ENCODE results near the gene CD93. TPM values are rescaled to one million over a fixed set of nuclear protein-coding genes. Genes with fewer than 3 reads are reported as not detected.
A peak's percentile ranks its signal among the peaks of the same experiment; 100 is the strongest.

CD93 gene
- total and polyA plus RNA-seq, 11 donors: 9.2 to 110 (median 45.7) TPM

DNA sequence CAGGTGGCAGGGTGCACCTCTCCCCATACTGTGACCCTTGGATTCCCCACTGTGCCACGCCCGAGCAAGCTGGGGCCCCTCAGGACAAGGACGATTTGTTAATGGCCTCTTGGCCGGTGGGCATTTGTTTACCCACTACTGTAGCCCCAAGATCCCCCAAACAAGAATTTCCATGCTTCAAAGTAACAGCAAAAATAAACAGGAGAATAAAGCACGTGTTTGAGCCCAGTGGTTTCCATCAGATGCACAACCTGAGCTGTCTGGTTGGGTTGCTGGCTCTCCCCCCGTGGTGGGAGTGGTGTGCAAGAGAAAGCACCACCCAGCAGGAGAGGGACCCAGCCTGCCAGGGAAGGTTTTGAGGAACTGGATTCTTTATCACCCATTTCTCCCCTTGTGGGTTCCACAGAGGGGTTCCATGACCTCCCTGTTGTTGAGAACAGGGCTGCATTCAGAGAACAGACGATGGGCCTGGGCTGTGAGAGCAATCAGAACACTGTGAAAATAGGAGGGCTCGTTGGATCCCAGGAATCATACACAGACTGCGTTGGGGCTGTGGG lies 4.8 kb downstream of the CD93 start:
- TF ChIP-seq POLR2A (IDR thresholded peaks at IDR 0.05): no peak
- TF ChIP-seq, protein P1, sequence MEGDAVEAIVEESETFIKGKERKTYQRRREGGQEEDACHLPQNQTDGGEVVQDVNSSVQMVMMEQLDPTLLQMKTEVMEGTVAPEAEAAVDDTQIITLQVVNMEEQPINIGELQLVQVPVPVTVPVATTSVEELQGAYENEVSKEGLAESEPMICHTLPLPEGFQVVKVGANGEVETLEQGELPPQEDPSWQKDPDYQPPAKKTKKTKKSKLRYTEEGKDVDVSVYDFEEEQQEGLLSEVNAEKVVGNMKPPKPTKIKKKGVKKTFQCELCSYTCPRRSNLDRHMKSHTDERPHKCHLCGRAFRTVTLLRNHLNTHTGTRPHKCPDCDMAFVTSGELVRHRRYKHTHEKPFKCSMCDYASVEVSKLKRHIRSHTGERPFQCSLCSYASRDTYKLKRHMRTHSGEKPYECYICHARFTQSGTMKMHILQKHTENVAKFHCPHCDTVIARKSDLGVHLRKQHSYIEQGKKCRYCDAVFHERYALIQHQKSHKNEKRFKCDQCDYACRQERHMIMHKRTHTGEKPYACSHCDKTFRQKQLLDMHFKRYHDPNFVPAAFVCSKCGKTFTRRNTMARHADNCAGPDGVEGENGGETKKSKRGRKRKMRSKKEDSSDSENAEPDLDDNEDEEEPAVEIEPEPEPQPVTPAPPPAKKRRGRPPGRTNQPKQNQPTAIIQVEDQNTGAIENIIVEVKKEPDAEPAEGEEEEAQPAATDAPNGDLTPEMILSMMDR (IDR thresholded peaks at IDR 0.05): no peak
- H3K36me3 ChIP-seq: peaks cover 0 to 24% (median 0%) of the 10 kb centered on the region in 9 donors
- no peaks in the 10 kb centered on the region for H3K9me3 ChIP-seq
- no peak for ATAC-seq
- H3K4me3 ChIP-seq: peak overlapping the region in 10 of 12 donors; percentile 27 to 70 (median 63)
- H3K27ac ChIP-seq: peak overlapping the region in 10 of 12 donors; percentile 85 to 99 (median 98)
- intact Hi-C loops (cut with DNase I): loop anchor here in 2 of 10 donors (5.0 to 10.0 kb wide), 3 partner anchors 53 to 121 kb away; no protein-coding TSS in a partner anchor
- H3K27me3 ChIP-seq: no peaks in the 10 kb centered on the region
- 63 to 81% (median 68%) methylated on average over 9 of the region's 9 CpGs for WGBS, 4 donors
- DNase-seq: no peak
- peaks cover 0 to 64% (median 28%) of the 10 kb centered on the region in 12 donors for H3K4me1 ChIP-seq

DNA sequence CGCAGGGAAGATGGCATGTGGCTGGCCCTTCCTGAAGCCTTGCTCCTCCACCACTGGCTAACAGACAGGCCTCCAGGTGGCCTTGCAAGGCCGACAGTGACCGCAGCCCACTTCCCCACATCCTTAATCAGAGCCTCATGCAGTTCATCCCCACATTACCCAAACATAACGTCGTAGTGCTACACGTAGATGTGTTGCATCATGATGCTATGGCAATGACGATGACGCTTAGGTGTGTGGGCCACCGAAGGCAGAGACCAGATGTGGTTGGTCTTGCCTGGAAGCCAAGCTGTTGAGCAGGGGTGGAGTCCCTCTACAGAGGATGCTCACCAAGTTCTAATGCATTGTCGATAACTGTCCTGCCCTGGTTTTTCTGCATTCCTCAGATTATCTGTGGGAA lies 5.6 kb downstream of the CD93 start:
- intact Hi-C loops (cut with DNase I): loop anchor here in 2 of 10 donors (5.0 to 10.0 kb wide), 3 partner anchors 54 to 122 kb away; no protein-coding TSS in a partner anchor
- 63 to 84% (median 69%) methylated on average over 10 of the region's 10 CpGs for WGBS, 4 donors
- Histone ChIP-seq H3K9me3 (no peaks in the 10 kb centered on the region), H3K27me3 (no peaks in the 10 kb centered on the region), H3K4me1 (peaks cover 0 to 56% (median 24%) of the 10 kb centered on the region in 12 donors), H3K36me3 (peaks cover 0 to 24% (median 0%) of the 10 kb centered on the region in 9 donors), H3K4me3 (peak overlapping the region in 3 of 12 donors; percentile 9 to 61 (median 24)), H3K27ac (peak overlapping the region in 9 of 12 donors; percentile 1 to 99 (median 94))
- ATAC-seq (no peak), DNase-seq (no peak)
- TF ChIP-seq, protein P1 (IDR thresholded peaks at IDR 0.05): no peak
- no peak for TF ChIP-seq POLR2A (IDR thresholded peaks at IDR 0.05)

DNA sequence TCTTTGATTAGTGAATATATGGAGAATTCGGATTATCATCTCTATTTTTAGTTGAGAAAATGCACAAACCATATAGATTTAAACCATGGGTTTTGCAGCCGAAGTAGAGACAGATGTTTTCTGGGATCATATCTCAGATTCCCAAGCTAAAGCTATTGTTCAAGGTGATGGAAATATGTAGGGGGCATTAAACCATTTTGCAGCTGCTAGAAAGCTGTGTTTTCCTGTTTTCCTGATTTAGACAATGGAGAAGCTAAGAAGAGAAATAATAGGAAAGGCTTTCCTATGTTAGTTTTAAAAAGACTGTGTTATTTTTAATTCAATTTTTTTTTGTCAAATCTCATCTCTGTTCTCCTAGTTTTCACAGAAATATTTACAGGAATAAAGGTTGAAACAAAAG lies 6.2 kb downstream of the CD93 start:
- H3K4me3 ChIP-seq: peak overlapping the region in 3 of 12 donors; percentile 9 to 61 (median 24)
- DNase-seq (no peak), ATAC-seq (no peak)
- peak overlapping the region in 7 of 12 donors; percentile 5 to 99 (median 41) for H3K27ac ChIP-seq
- 48 to 68% (median 57%) methylated on average over 2 of the region's 2 CpGs for WGBS, 4 donors
- intact Hi-C loops (cut with DNase I): loop anchor here in 2 of 10 donors (5.0 to 10.0 kb wide), 3 partner anchors 55 to 122 kb away; no protein-coding TSS in a partner anchor
- H3K4me1 ChIP-seq: peaks cover 0 to 50% (median 24%) of the 10 kb centered on the region in 12 donors
- H3K27me3 ChIP-seq: no peaks in the 10 kb centered on the region
- TF ChIP-seq, protein P1 (IDR thresholded peaks at IDR 0.05): no peak
- no peak for TF ChIP-seq POLR2A (IDR thresholded peaks at IDR 0.05)
- peaks cover 0 to 24% (median 0%) of the 10 kb centered on the region in 9 donors for H3K36me3 ChIP-seq
- H3K9me3 ChIP-seq: no peaks in the 10 kb centered on the region

DNA sequence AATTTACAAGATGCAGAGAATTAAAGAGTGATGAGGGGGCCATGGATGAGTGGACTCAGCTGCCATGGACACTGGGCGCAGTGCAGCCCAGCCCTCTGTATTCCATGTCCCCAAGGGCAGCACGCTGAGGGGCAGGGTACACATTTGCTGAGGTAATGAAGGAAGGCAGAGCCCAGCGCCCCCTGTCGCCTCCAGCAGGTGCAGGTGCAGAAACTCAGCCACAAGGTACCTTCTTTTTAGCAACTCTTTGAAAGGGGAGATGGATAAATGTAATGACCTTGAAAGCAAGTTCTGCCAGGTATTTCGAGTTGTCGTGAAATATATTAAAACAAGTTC lies 7.1 kb downstream of the CD93 start:
- WGBS, 4 donors: 78 to 87% (median 81%) methylated on average over 6 of the region's 6 CpGs
- intact Hi-C loops (cut with DNase I): no loop called here
- Histone ChIP-seq H3K27me3 (no peaks in the 10 kb centered on the region), H3K4me3 (no peak overlapping the region), H3K9me3 (no peaks in the 10 kb centered on the region), H3K27ac (peak overlapping the region in 1 of 12 donors; percentile 10), H3K36me3 (peaks cover 0 to 24% (median 0%) of the 10 kb centered on the region in 9 donors), H3K4me1 (peaks cover 0 to 43% (median 24%) of the 10 kb centered on the region in 12 donors)
- DNase-seq: no peak
- ATAC-seq: no peak
- TF ChIP-seq, protein P1 (IDR thresholded peaks at IDR 0.05): no peak
- TF ChIP-seq POLR2A (IDR thresholded peaks at IDR 0.05): no peak

Measured in heart left ventricle (tissue), 16 donors.